Fibroblast of the conjunctiva (primary cell): ENCODE measurements around the gene ARHGAP26.

Experiments used
- DNase-seq: peaks from one replicate; pipeline ENCODE4 v3.0.0-alpha.2; 2010; ENCODE audit warnings: low read depth

The ARHGAP26 gene

GRCh38 chr5:142831009-142831383 is 60.8 kb downstream of the ARHGAP26 start:
- no peak for DNase-seq

- no peak for DNase-seq
Measured at GRCh38 chr5:142832263-142832662, 62.1 kb downstream of the ARHGAP26 start.

- no peak for DNase-seq
Measured at GRCh38 chr5:142833517-142834449, 63.6 kb downstream of the ARHGAP26 start.

- DNase-seq = no peak
Measured at GRCh38 chr5:142834504-142834903, 64.3 kb downstream of the ARHGAP26 start.

GRCh38 chr5:142835540-142835939 is 65.4 kb downstream of the ARHGAP26 start:
- DNase-seq = no peak

- no peak for DNase-seq
Measured at GRCh38 chr5:142836048-142836447, 65.9 kb downstream of the ARHGAP26 start.

- DNase-seq = no peak
Measured at GRCh38 chr5:142837081-142837725, 67.0 kb downstream of the ARHGAP26 start.

- DNase-seq = no peak
Measured at GRCh38 chr5:142838845-142839244, 68.7 kb downstream of the ARHGAP26 start.

- peak; percentile 85 for DNase-seq
Measured at GRCh38 chr5:142839711-142840346, 69.7 kb downstream of the ARHGAP26 start.

GRCh38 chr5:142840575-142840974 is 70.4 kb downstream of the ARHGAP26 start:
- DNase-seq = no peak

- DNase-seq = peak; percentile 91
Measured at GRCh38 chr5:142841511-142842265, 71.5 kb downstream of the ARHGAP26 start.

GRCh38 chr5:142842994-142843905 is 73.1 kb downstream of the ARHGAP26 start:
- no peak for DNase-seq

- no peak for DNase-seq
Measured at GRCh38 chr5:142844866-142845265, 74.7 kb downstream of the ARHGAP26 start.

GRCh38 chr5:142845402-142845921 is 75.3 kb downstream of the ARHGAP26 start:
- no peak for DNase-seq

- no peak for DNase-seq
Measured at GRCh38 chr5:142845954-142846398, 75.8 kb downstream of the ARHGAP26 start.

- no peak for DNase-seq
Measured at GRCh38 chr5:142846406-142846805, 76.2 kb downstream of the ARHGAP26 start.

GRCh38 chr5:142847898-142848790 is 78.0 kb downstream of the ARHGAP26 start:
- DNase-seq = no peak

- DNase-seq = no peak
Measured at GRCh38 chr5:142849466-142849865, 79.3 kb downstream of the ARHGAP26 start.

- no peak for DNase-seq
Measured at GRCh38 chr5:142849880-142850279, 79.7 kb downstream of the ARHGAP26 start.

- no peak for DNase-seq
Measured at GRCh38 chr5:142851731-142852130, 81.6 kb downstream of the ARHGAP26 start.
